CD4-positive, alpha-beta T cell treated with Interleukin-6 for 4 hours (primary cell): Measurements from ENCODE around the gene SMPD3.

Experiments
- DNase-seq: peaks from one replicate; pipeline ENCODE4 v3.0.0-alpha.2; 2020; ENCODE audit warnings: mixed read lengths

SMPD3 gene

DNA sequence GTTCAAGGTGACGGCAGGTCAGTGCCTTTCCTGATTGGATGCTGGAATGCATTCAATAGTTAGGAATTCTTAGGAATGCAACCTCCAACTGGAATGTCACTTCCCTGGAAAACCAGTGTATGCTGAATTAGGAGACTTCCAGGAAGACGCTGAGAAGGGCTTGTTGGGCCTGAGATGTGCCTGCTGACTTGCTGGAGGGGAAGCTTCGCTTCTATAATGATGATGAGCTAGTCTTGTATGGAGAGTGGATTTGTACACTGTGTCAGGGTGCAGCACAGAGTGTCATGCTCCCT is 45.6 kb downstream of the SMPD3 start:
- DNase-seq = no peak

GRCh38 chr16:68401871-68402747 is 46.2 kb downstream of the SMPD3 start:
- no peak for DNase-seq

DNA sequence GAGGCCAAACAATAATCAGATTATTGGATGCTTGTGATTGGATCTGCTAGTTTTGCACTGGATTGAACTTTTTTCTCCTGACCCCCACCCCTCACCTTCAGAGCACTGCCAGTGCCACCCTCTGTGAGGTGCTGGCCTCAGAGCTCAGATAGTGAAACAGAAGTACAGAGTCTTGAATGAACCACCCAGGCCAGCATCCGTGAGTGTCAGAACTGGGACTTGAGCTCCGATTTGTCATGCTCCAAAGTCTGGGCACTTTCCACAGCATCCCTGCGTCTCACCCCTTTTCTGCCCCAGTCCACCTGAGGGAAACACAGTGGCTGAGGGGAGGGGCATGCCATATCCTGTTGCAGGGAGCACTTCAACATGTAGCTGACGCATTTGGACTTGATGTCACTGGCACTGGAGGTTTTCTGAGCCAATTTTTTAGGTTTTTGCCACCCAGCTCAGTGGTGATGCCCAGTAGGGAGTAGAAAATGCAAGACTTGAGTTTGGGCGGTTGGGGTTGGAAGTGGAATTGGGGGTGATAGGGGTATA is 47.3 kb downstream of the SMPD3 start:
- peak; percentile 36 for DNase-seq

DNA sequence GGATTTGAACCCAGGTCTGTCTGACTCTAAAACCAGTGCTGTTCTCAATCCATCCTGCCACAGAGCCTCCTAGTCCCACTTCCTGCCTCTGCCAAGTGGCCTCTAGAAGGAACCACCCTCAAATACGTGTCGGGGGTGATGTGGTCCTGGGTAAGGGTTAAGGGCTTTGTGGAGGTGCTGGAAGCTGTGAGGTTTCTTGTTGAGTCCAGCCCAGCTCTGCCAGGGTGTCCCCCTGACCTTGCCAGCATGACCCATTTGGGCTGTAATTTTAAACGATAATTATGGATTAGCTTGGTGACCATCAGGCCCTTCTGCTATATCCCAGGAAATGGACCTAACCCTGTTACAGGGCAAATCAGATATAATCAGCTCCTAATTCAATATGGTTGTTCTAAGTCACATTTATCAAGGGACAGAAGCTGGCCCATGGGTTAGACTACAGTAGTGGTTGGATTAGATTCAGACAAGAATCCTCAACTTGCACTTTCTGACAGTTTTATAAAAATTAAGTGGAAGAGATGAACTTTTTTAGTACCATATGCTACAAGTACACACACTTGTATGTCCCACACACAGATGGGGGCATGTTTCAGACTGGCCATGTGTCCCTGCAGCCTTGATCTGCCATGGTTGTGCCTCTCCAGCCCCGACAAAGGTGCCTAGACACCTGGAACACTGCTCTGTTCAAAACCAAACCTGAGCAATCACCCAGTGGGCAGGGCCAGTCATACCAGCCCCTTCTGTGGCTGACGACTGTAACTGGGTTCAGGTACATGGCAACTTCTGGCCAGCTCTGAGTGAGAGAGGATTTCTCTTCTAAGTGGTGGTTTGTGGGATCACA is 48.0 kb downstream of the SMPD3 start:
- no peak for DNase-seq

DNA sequence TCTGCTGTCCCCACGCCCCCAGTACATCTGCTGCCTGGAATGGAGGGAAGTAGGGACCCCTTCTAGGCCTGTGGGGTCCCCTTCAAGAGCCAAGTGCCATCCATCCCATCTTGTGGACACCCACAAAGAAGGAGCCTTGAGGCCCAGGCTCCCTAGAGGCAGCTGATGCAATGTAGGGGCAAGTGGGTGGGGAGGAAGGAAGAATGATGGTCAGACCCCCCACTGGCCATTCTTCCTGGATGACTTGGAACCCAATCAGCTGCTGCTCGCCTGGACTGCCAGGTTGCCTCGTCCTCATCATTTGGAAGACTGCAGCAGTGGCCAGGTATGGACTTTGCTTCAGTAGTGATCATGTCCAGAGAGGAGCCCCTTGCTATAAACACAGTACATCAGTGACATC is 48.9 kb downstream of the SMPD3 start:
- no peak for DNase-seq

- DNase-seq = no peak
Observed at GRCh38 chr16:68397710-68398201, 50.6 kb downstream of the SMPD3 start.

- peak; percentile 75 for DNase-seq
Observed at GRCh38 chr16:68396481-68396880, 51.8 kb downstream of the SMPD3 start.

- DNase-seq = no peak
Observed at GRCh38 chr16:68395815-68396214, 52.5 kb downstream of the SMPD3 start.

- DNase-seq = no peak
Observed at GRCh38 chr16:68395167-68395786, 53.0 kb downstream of the SMPD3 start.

- no peak for DNase-seq
Observed at GRCh38 chr16:68393333-68393732, 55.0 kb downstream of the SMPD3 start.

GRCh38 chr16:68389750-68390371 is 58.4 kb downstream of the SMPD3 start:
- DNase-seq = no peak

DNA sequence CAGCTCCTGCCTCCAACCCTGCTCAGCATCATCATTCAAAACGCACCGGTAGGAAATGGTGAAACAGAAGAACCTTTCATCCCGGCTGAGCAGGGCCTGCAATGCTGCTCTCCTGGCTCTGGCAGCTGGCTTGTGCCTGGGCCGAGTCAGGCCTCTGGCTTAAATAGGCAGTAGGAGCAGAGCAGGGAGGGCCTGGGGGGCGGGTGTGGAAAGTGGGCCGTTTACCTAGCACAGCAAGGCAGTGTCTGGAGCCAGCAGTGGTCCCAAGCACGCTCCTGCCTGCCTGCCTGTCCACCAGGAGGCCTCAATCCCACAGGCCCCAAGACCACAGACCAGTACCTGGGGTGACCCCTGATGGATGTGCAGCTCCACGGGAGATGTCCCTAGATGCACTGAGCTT is 59.3 kb downstream of the SMPD3 start:
- DNase-seq = no peak

DNA sequence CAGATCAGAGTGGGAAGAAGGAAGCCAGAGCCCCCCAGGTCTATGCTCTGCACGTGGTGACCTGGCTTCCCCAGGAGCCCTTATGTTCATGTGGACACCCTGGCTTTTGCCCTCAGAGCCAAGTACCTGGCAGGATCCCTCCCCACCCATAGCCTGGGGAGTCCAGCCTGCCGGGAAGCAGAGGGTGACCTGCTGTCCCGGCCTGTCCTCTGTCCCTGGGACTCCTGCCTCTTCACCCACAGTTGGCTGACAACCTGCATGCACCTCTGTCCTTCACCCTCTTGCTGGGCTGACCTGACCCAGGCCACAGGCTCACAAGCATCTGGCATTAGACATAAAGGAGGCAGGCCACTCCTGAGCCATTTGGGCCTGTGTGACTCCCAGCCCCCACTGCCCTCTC is 60.2 kb downstream of the SMPD3 start:
- DNase-seq = no peak

DNA sequence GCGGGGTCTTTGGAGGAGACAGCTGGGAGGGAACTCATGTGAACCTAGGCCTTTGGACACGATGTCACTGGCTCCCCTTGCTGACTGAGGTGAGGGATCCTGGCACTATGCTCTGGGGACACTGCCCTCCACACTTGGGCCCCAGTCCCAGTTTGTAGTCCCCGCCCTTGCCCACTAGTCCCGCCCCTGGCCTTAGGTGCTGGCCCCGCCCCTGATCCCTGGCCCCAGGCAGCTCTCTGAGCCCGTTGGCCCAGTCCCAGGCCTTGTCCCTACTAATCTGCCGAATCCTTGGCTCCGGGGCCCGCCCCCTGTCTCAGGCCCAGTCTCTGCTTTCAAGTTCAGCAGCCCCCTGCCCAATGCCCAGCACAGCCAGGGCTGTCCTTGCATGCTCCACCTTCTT is 61.0 kb downstream of the SMPD3 start:
- DNase-seq = no peak

- no peak for DNase-seq
Observed at GRCh38 chr16:68386628-68387027, 61.7 kb downstream of the SMPD3 start.

- no peak for DNase-seq
Observed at GRCh38 chr16:68385371-68385770, 62.9 kb downstream of the SMPD3 start.

DNA sequence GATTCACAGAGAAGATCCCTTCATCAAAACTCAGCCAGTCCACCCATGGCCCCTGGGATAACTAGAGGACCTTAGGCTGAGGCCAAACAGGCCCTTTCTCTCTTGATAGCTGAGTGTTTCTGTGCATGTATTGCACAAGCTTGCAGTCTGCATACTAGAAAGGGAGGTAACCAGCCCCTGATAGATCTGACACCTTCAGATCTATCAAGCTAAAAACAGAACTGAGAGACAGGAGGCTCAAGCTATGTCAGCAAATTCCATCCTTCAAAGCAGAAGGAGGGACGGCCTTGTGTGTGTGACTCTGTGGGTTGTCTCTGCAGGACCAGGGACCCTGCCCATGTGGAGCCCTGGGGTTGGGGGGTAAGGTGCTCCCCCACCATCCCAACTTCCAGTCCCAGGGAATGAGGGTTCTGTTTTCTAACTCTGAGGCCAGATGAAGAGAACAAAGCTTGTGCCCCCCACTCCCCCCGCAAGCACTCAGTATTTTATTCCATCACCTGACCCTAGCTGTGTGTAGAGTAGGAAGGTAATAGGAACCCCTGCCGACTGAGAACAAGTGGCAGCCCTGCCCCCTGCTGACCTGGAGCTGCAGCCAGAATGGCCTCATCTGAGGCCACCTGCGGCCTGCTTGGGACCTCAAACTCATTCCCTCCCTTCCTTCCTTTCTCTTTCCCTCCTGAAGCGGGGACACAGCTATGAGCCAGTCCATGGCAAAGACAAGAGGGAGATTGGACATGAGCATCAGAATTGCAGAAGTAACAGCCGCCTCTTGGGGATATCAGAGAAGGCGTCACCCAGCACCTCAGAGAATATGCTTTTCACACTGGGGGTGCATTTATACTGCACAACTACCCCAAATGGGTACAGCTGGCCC is 63.8 kb downstream of the SMPD3 start:
- no peak for DNase-seq

- no peak for DNase-seq
Observed at GRCh38 chr16:68383858-68384257, 64.5 kb downstream of the SMPD3 start.

DNA sequence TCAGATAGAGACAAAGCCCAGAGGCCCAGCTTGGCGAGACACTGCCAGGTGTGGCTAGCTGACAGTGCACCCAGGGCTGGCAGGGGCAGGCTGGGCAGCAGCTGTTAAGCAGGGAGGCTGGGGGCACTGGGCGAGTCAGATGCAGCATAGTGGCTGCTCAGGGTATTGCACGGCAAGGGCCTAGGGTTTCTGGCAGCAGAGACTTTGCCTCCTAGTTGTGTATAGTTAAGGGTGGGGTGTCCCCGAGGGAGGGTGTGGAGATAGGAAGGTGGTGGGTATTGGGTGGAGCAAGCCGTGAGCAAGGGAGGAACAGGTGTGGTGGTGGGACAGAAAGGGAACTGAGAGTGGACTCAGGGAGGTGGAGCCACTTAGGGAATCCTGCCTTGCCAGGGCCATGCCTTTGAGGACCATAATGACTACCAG is 66.0 kb downstream of the SMPD3 start:
- no peak for DNase-seq

GRCh38 chr16:68381363-68381724 is 67.0 kb downstream of the SMPD3 start:
- DNase-seq = no peak

DNA sequence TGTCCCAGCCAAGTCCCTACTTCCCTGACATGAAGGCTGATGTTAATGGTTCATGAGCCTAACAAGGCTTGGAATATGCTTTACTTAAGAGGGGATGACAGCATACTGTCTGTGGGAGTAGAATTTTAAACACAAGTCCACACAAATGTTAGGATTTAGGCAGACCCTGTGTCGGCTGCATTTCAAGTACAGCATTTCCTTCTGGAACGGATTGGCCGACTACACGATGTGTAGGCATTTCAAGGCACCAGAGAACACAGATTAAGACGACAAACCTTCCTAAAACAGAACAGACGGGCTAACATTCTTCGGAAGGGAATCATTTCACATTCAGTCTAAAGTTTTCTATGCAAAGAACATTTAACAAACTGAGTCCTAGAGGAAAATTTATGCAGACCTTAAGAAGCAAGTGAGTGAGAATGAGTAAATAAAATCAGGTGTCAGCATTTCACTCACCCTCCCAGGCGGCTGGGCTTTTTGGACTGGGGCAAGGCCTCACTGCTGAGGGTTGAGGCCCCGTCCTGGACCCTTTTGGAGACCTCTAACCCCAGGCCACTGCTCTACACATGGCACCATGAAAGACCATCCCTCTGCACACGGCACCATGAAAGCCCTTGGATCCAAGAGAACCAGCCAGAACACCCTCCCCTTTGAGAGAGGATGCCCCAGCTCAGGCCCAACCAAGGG is 67.5 kb downstream of the SMPD3 start:
- no peak for DNase-seq
